HG03097 (cell line): ENCODE measurements around the gene SPINK6.

Source experiments
- ATAC-seq: cut with Tn5 transposase; IDR thresholded peaks from one replicate; pipeline ENCODE4 v1.9.1; 2021; ENCODE audit not compliant: unreplicated experiment, low FRiP score

Gene SPINK6

GRCh38 chr5:148202531-148203203 is at the start of gene SPINK6:
TSS of gene SPINK6 (plus strand) at chr5:148203042. CDS start at chr5:148203097, 55 bp downstream.
- no peak for ATAC-seq

GRCh38 chr5:148156609-148157008 is 46.2 kb upstream of the SPINK6 start:
- ATAC-seq, result no peak

GRCh38 chr5:148162038-148162437 is 40.8 kb upstream of the SPINK6 start:
- ATAC-seq, result no peak

- ATAC-seq, result no peak
Measured at GRCh38 chr5:148163345-148163744, 39.5 kb upstream of the SPINK6 start.

GRCh38 chr5:148166550-148167283 is 36.1 kb upstream of the SPINK6 start:
- no peak for ATAC-seq

GRCh38 chr5:148168246-148168645 is 34.6 kb upstream of the SPINK6 start, which contains the start of gene SPINK14:
TSS of gene SPINK14 (plus strand) at chr5:148168546. CDS start at chr5:148169733, 1,187 bp downstream.
- no peak for ATAC-seq

- ATAC-seq, result no peak
Measured at GRCh38 chr5:148172377-148172776, 30.5 kb upstream of the SPINK6 start.

- ATAC-seq, result no peak
Measured at GRCh38 chr5:148176480-148176879, 26.4 kb upstream of the SPINK6 start.

- ATAC-seq, result no peak
Measured at GRCh38 chr5:148177207-148177606, 25.6 kb upstream of the SPINK6 start.

GRCh38 chr5:148179234-148179824 is 23.5 kb upstream of the SPINK6 start:
- no peak for ATAC-seq

- ATAC-seq, result peak; percentile 91
Measured at GRCh38 chr5:148186248-148187003, 16.4 kb upstream of the SPINK6 start.

GRCh38 chr5:148191010-148191409 is 11.8 kb upstream of the SPINK6 start:
- no peak for ATAC-seq

- no peak for ATAC-seq
Measured at GRCh38 chr5:148193202-148193601, 9.6 kb upstream of the SPINK6 start.

GRCh38 chr5:148201151-148201550 is 1.7 kb upstream of the SPINK6 start:
- no peak for ATAC-seq

GRCh38 chr5:148205044-148205806 is 2.4 kb downstream of the SPINK6 start:
- no peak for ATAC-seq

- no peak for ATAC-seq
Measured at GRCh38 chr5:148205865-148206264, 3.0 kb downstream of the SPINK6 start.

GRCh38 chr5:148206620-148207019 is 3.8 kb downstream of the SPINK6 start:
- ATAC-seq, result no peak

GRCh38 chr5:148208226-148208625 is 5.4 kb downstream of the SPINK6 start:
- no peak for ATAC-seq

GRCh38 chr5:148209151-148209770 is 6.4 kb downstream of the SPINK6 start:
- no peak for ATAC-seq
